ENCODE measurements around the gene MT1E. TPM values are rescaled to one million over a fixed set of nuclear protein-coding genes. Genes with fewer than 3 reads are reported as not detected.

Gene MT1E
- total RNA-seq, 1 donor from 2014 or later: 2.8 TPM

DNA sequence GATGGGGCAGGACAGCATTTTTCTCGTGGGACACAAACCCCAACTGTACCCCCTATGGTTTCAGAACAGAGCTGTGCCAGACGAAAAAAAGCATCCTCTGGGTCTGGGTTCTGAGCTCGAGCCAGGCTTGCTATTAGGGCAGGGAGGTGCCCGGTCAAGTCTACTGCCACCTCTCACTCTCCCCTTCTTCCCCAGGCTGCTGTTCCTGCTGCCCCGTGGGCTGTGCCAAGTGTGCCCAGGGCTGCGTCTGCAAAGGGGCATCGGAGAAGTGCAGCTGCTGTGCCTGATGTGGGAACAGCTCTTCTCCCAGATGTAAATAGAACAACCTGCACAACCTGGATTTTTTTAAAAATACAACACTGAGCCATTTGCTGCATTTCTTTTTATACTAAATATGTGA lies 1.1 kb downstream of the MT1E start:
- Mint-ChIP-seq H3K4me3 (no peak overlapping the region), H3K27ac (no peak overlapping the region), H3K36me3 (ENCODE audit: low read depth) (no peaks in the 10 kb centered on the region), H3K9me3 (no peaks in the 10 kb centered on the region), H3K27me3 (peaks cover 31% of the 10 kb centered on the region), H3K4me1 (peaks cover 38% of the 10 kb centered on the region)
- DNase-seq (no peak), ATAC-seq (ENCODE audit: low read depth) (no peak)
- no peak for TF ChIP-seq CTCF (IDR thresholded peaks at IDR 0.05)
- intact Hi-C loops (cut with micrococcal nuclease): no loop called here
- POLR2A ChIA-PET: no interaction called here
- CTCF ChIA-PET: interaction anchor here (1.1 kb wide), 1 partner anchor 17 kb away, joined by 3 read pairs; no protein-coding TSS in a partner anchor

- Mint-ChIP-seq H3K4me3 (no peak overlapping the region), H3K36me3 (ENCODE audit: low read depth) (no peaks in the 10 kb centered on the region), H3K4me1 (peaks cover 49% of the 10 kb centered on the region), H3K9me3 (no peaks in the 10 kb centered on the region), H3K27me3 (peaks cover 40% of the 10 kb centered on the region), H3K27ac (no peak overlapping the region)
- POLR2A ChIA-PET: no interaction called here
- CTCF ChIA-PET: no interaction called here
- intact Hi-C loops (cut with micrococcal nuclease): no loop called here
- no peak for TF ChIP-seq CTCF (IDR thresholded peaks at IDR 0.05)
- DNase-seq (no peak), ATAC-seq (ENCODE audit: low read depth) (no peak)
Measured at GRCh38 chr16:56628486-56629350, 3.1 kb downstream of the MT1E start.

DNA sequence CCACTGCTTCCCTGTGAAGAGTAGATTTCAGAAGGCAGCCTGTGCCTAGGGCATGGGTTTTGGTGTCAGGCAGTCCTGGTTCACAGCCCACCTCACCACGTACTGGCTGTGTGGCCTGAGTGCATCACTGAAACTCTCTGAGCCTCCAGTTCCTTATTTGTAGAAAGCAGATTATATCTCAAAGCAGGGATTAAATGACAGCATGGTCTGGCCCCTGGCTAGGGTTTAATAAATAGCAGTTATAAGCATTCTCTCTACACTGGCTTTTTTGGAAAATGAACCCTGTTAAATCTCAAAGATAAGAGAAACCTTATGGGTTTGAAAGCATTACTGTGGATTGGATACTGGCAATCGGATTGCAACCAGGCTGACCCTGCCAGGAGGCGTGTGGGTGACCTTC lies 4.0 kb downstream of the MT1E start:
- Mint-ChIP-seq H3K9me3 (no peaks in the 10 kb centered on the region), H3K4me1 (peaks cover 47% of the 10 kb centered on the region), H3K4me3 (no peak overlapping the region), H3K27me3 (peaks cover 43% of the 10 kb centered on the region), H3K36me3 (ENCODE audit: low read depth) (no peaks in the 10 kb centered on the region), H3K27ac (peak overlapping the region; percentile 64)
- TF ChIP-seq CTCF (IDR thresholded peaks at IDR 0.05): no peak
- ATAC-seq (ENCODE audit: low read depth) (no peak), DNase-seq (no peak)
- ChIA-PET POLR2A (interaction anchor here (1.0 to 1.3 kb wide), 4 partner anchors 11 to 54 kb away, joined by 3 to 6 read pairs (median 4); partner anchors contain the start of gene MT2A), CTCF (interaction anchor here (1.1 to 1.7 kb wide), 4 partner anchors 19 to 72 kb away, joined by 3 to 6 read pairs (median 4); partner anchors contain the start of gene MT2A)
- intact Hi-C loops (cut with micrococcal nuclease): no loop called here

DNA sequence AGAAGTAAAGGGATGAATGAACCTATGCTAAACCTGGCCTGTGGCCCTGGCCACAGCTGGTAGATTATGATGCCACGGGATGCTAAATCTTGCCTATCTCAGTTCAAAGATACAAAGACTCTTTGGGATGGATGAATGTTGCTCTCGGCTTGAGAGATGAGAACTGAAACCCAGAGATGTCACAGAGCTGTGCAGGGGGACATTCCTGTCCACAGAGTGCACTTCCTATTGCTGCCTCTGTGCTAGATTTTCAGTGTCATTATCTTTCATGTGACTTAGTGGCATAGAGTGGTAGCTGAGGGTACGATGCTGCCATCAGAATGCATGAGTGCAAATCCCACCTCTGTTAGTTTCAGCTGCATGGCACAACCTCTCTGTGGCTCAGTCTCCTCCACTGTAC lies 4.6 kb downstream of the MT1E start:
- H3K4me3 Mint-ChIP-seq: peak overlapping the region; percentile 50
- intact Hi-C loops (cut with micrococcal nuclease): loop anchor here (1.0 to 10.0 kb wide), 5 partner anchors 13 to 305 kb away; partner anchors contain the start of genes HERPUD1 and MT1X

More for the DNA sequence above, 4.6 kb downstream of the MT1E start:
- Mint-ChIP-seq H3K27me3 (peaks cover 43% of the 10 kb centered on the region), H3K36me3 (ENCODE audit: low read depth) (no peaks in the 10 kb centered on the region), H3K27ac (peak overlapping the region; percentile 64), H3K9me3 (no peaks in the 10 kb centered on the region), H3K4me1 (peaks cover 47% of the 10 kb centered on the region)
- no peak for TF ChIP-seq CTCF (IDR thresholded peaks at IDR 0.05)
- POLR2A ChIA-PET: interaction anchor here (0.9 to 1.3 kb wide), 5 partner anchors 10 to 53 kb away, joined by 3 to 6 read pairs (median 3); partner anchors contain the start of gene MT2A
- DNase-seq: no peak
- peak; percentile 95 for ATAC-seq (ENCODE audit: low read depth)
- CTCF ChIA-PET: interaction anchor here (0.7 to 1.7 kb wide), 5 partner anchors 13 to 72 kb away, joined by 3 to 6 read pairs (median 4); partner anchors contain the start of gene MT2A

All from activated B cell treated with CpG ODN at 0.5 μM for 24 hours (primary cell).